A549 (cell line): ENCODE measurements around the gene PTPN13. TPM values are rescaled to one million over a fixed set of nuclear protein-coding genes. Genes with fewer than 3 reads are reported as not detected.
A peak's percentile ranks its signal among the peaks of the same experiment; 100 is the strongest.

Experiments
- ATAC-seq, 2 experiments: fragments of 200-7000 bp in 1 of 2; fragments of >200 bp in 1 of 2; cut with Nextera tagmentation in 1 of 2; cut with Tn5 transposase in 1 of 2; 3 replicates each; pipeline versions ENCODE4 v1.8.0 to v1.9.1; 2018 to 2020; ENCODE audit warnings: mild to moderate bottlenecking in 1 of 2, moderate library complexity in 1 of 2
- CTCF ChIA-PET: fragments of 300-600 bp; sonication (Branson Sonifier 250); formaldehyde crosslinking; extraction: SDS; loops from one replicate; lab custom pipeline; 2021; ENCODE audit warnings: antibody characterized with exemption, inconsistent platforms; lab: Yijun Ruan, JAX
- POLR2A ChIA-PET: fragments of 350-600 bp; formaldehyde crosslinking; extraction: SDS; loops from one replicate; lab custom pipeline; 2021; ENCODE audit warnings: antibody characterized with exemption, inconsistent platforms; lab: Yijun Ruan, JAX
- DNase-seq, 2 experiments: peaks; one replicate each; pipeline versions ENCODE4 v3.0.0 to v3.0.0-alpha.2; 2011 to 2016; ENCODE audit warnings: low read depth in 1 of 2, low spot score in 1 of 2
- FAIRE-seq: peaks from 2 replicates; lab custom pipeline; 2011; peaks lifted over from hg19 to GRCh38; lab: Jason Lieb, UNC
- H3K27ac ChIP-seq, 2 experiments: fragments of >200 bp; sonication (Bioruptor Twin); formaldehyde crosslinking; 3 replicates each; pipeline ENCODE4 v1.5.1; 2016 to 2017
- H3K4me1 ChIP-seq: fragments of >200 bp; sonication (Bioruptor Twin); formaldehyde crosslinking; 3 replicates; pipeline ENCODE4 v1.6.1; 2016
- H3K4me2 ChIP-seq: fragments of >200 bp; sonication (Bioruptor Twin); formaldehyde crosslinking; 3 replicates; pipeline ENCODE4 v1.6.1; 2016
- H3K4me3 ChIP-seq: fragments of >200 bp; sonication (Bioruptor Twin); formaldehyde crosslinking; 3 replicates; pipeline ENCODE4 v1.5.1; 2016
- H3K9me3 ChIP-seq: fragments of >200 bp; sonication (Bioruptor Twin); formaldehyde crosslinking; 3 replicates; pipeline ENCODE4 v1.6.1; 2016
- E2F6 ChIP-seq: IDR thresholded peaks from 2 replicates; pipeline ENCODE4 v1.6.1; 2012; ENCODE audit warnings: low read depth, borderline replicate concordance
- FOSL2 ChIP-seq, 2 experiments: fragments of 450-650 bp in 1 of 2; fragments of >200 bp in 1 of 2; sonication (Bioruptor Twin) in 1 of 2; formaldehyde crosslinking; IDR thresholded peaks; 2 replicates each; pipeline versions ENCODE4 v1.5.0 to v1.6.1; 2016 to 2020; ENCODE audit warnings: mild to moderate bottlenecking in 1 of 2, moderate library complexity in 1 of 2
- FOXS1 ChIP-seq: fragments of 250-450 bp; sonication (Bioruptor Pico); IDR thresholded peaks from 2 replicates; pipeline ENCODE4 v1.5.0; 2020; ENCODE audit warnings: mild to moderate bottlenecking, moderate library complexity
- HOXB13 ChIP-seq: fragments of 250-450 bp; sonication (Bioruptor Pico); IDR thresholded peaks from 2 replicates; pipeline ENCODE4 v1.5.0; 2020; ENCODE audit warnings: low read depth, mild to moderate bottlenecking, moderate library complexity
- JUN ChIP-seq, 2 experiments: fragments of >200 bp; sonication (Bioruptor Twin); formaldehyde crosslinking; IDR thresholded peaks; 2 replicates in 1 of 2; 3 replicates in 1 of 2; pipeline ENCODE4 v1.6.1; 2016 to 2017
- MAX ChIP-seq: IDR thresholded peaks from 2 replicates; pipeline ENCODE4 v1.6.1; 2012
- MYC ChIP-seq: IDR thresholded peaks from 2 replicates; pipeline ENCODE4 v1.6.1; 2012; ENCODE audit warnings: mild to moderate bottlenecking, inconsistent platforms, low read length, improper control_type of control experiment, borderline replicate concordance
- PBX3 ChIP-seq: IDR thresholded peaks from 2 replicates; pipeline ENCODE4 v1.6.1; 2012
- PHF8 ChIP-seq: fragments of 200-600 bp; sonication (generic); IDR thresholded peaks from 2 replicates; pipeline ENCODE4 v1.6.1; 2016; ENCODE audit warnings: low read depth, mild to moderate bottlenecking, antibody characterized with exemption, moderate library complexity, borderline replicate concordance
- POLR2A ChIP-seq: IDR thresholded peaks from 2 replicates; pipeline ENCODE4 v1.6.1; 2012; ENCODE audit warnings: mild to moderate bottlenecking, low read length
- REST ChIP-seq: fragments of 200-600 bp; sonication (generic); IDR thresholded peaks from 2 replicates; pipeline ENCODE4 v1.6.1; 2016; ENCODE audit warnings: antibody characterized with exemption, mild to moderate bottlenecking, moderate library complexity
- RFX5 ChIP-seq: fragments of 450-650 bp; IDR thresholded peaks from 2 replicates; pipeline ENCODE4 v1.7.1; 2014; ENCODE audit warnings: antibody characterized with exemption, mild to moderate bottlenecking, moderate library complexity
- WGBS: methylation state at CpG from one replicate; pipeline ENCODE4 v1.1.6; 2017; ENCODE audit errors: missing lambda C conversion rate; 5-methylcytosine and 5-hydroxymethylcytosine counted together
- polyA minus RNA-seq: library from RNA; depleted of rRNA, polyadenylated mRNA; stranded (reverse); fragments of >200 nt; gene quantifications from 2 replicates; pipeline ENCODE4 v1.2.3, GENCODE V29; 2011; rRNA and poly(A)+ RNA removed
- polyA plus RNA-seq, 4 experiments: library from polyadenylated mRNA; depleted of rRNA in 3 of 4; stranded (reverse); fragments of >200 nt; fragmentation: RNase III in 1 of 4; extraction: RNeasy Plus Mini Kit Qiagen cat#74134 plus additional on column Dnase treatment in 1 of 4; gene quantifications; 2 replicates in 3 of 4; 3 replicates in 1 of 4; pipeline ENCODE4 v1.2.3, GENCODE V29; 2011 to 2017

Gene PTPN13
- polyA plus RNA-seq (2011; rRNA removed), result 10.4 and 13.3 TPM in 2 replicates
- 2.2 and 2.8 TPM in 2 replicates for polyA plus RNA-seq (2012; cell fraction: cytosol; rRNA removed)
- polyA plus RNA-seq (2012; cell fraction: nucleus; rRNA removed), result 2.4 and 2.8 TPM in 2 replicates
- 9.4 to 13.3 TPM (median 13.1 TPM) in 3 replicates for polyA plus RNA-seq (2017; fragmentation: RNase III; extraction: RNeasy Plus Mini Kit Qiagen cat#74134 plus additional on column Dnase treatment)
- polyA minus RNA-seq, result 12.0 and 12.8 TPM in 2 replicates

GRCh38 chr4:86593688-86594558, at the start of gene PTPN13:
TSS of gene PTPN13 (plus strand) at chr4:86594315. CDS start at chr4:86635257, 40,942 bp downstream.
- DNase-seq, result peak; percentile 86 to 97

GRCh38 chr4:86547140-86547539, 47.0 kb upstream of the PTPN13 start:
- POLR2A ChIA-PET, result no interaction called here
- TF ChIP-seq MYC, result no peak
- TF ChIP-seq HOXB13 (CRISPR knock-in tag), result no peak
- TF ChIP-seq FOSL2 (IDR thresholded peaks at IDR 0.05), result no peak
- TF ChIP-seq FOSL2 (CRISPR knock-in tag; IDR thresholded peaks at IDR 0.05), result no peak
- CTCF ChIA-PET, result interaction anchor here (0.7 to 1.8 kb wide), 2 partner anchors 21 to 48 kb away, joined by 3 to 4 read pairs; no protein-coding TSS in a partner anchor
- FAIRE-seq, result no peak
- H3K4me2 ChIP-seq, result no peak overlapping the region
- H3K9me3 ChIP-seq, result no peaks in the 10 kb centered on the region
- no peak overlapping the region for H3K4me3 ChIP-seq
- no peaks in the 10 kb centered on the region for H3K4me1 ChIP-seq
- no peak for DNase-seq
- ATAC-seq, result no peak
- 81% methylated on average over 16 of the region's 22 CpGs for WGBS
- H3K27ac ChIP-seq, result no peak overlapping the region

More at GRCh38 chr4:86593688-86594558, at the start of gene PTPN13:
- FAIRE-seq, result no peak
- WGBS, result 4% methylated on average over 12 of the region's 60 CpGs
- ChIA-PET POLR2A (interaction anchor here (0.7 to 1.4 kb wide), 9 partner anchors 9 to 334 kb away, joined by 3 to 9 read pairs (median 4); partner anchors contain the start of gene C4orf36), CTCF (interaction anchor here (0.7 to 0.9 kb wide), 2 partner anchors 41 to 95 kb away, joined by 3 to 5 read pairs; no protein-coding TSS in a partner anchor)
- ATAC-seq, result peak; percentile 96 to 98
- peak; percentile 96 for TF ChIP-seq POLR2A
- peak; percentile 21 to 58; a peak in 3 of 5 replicates for TF ChIP-seq JUN (IDR thresholded peaks at IDR 0.05)
- TF ChIP-seq RFX5, result peak; percentile 75
- TF ChIP-seq MAX, result peak; percentile 68; the same call in 1 of the 2 replicates
- TF ChIP-seq REST, result no peak
- TF ChIP-seq E2F6, result no peak
- 0 out of 2 replicates have a peak, but pooled peaks have one; percentile 29 for TF ChIP-seq PHF8
- TF ChIP-seq FOXS1 (CRISPR knock-in tag), result no peak
- peak; percentile 87 for TF ChIP-seq PBX3
- Histone ChIP-seq H3K4me3 (peak within 1 kb of the TSS; percentile 87), H3K27ac (peak within 1 kb of the TSS; percentile 87 to 96), H3K4me2 (peak within 1 kb of the TSS; percentile 81), H3K9me3 (no peaks in the 10 kb centered on the region), H3K4me1 (peaks cover 27% of the 10 kb centered on the region; the same call in 2 of the 3 replicates)
